ENCODE measurements around the gene EOLA2. TPM values are rescaled to one million over a fixed set of nuclear protein-coding genes. Genes with fewer than 3 reads are reported as not detected.

EOLA2 gene
- 10 to 100 TPM; 21.6 to 34.7 (median 32.2) TPM for total RNA-seq

- H3K36me3 ChIP-seq: no peaks in the 10 kb centered on the region
- DNase-seq (ENCODE audit: low spot score in 2 of 2): peak; percentile 91 to 96
- TF ChIP-seq CTCF (IDR thresholded peaks at IDR 0.05) (peak; percentile 42 to 78 (median 59)), POLR2A (IDR thresholded peaks at IDR 0.05) (peak; percentile 41), POLR2AphosphoS5 (IDR thresholded peaks at IDR 0.05) (peak; percentile 59 to 85 (median 80))
- intact Hi-C loops (cut with DNase I; ENCODE audit: low total_unique reads): no loop called here
- H3K27ac ChIP-seq: peak within 1 kb of the TSS; percentile 92 to 98
- H3K27me3 ChIP-seq: no peaks in the 10 kb centered on the region
- H3K4me3 ChIP-seq: peak within 1 kb of the TSS; percentile 66 to 81 (median 69)
- H3K4me1 ChIP-seq: no peaks in the 10 kb centered on the region
- H3K9me3 ChIP-seq: no peaks in the 10 kb centered on the region
These were observed at the start of gene EOLA2 for GRCh38 chrX:149938427-149938880. TSS of gene EOLA2 (minus strand) at chrX:149938491. CDS start at chrX:149933874, 4,617 bp downstream.

- intact Hi-C loops (cut with DNase I; ENCODE audit: low total_unique reads): no loop called here
- Histone ChIP-seq H3K27me3 (peaks cover 0 to 8% of the 10 kb centered on the region in 2 donors), H3K27ac (no peak overlapping the region), H3K4me1 (no peaks in the 10 kb centered on the region), H3K4me3 (no peak overlapping the region), H3K36me3 (no peaks in the 10 kb centered on the region), H3K9me3 (no peaks in the 10 kb centered on the region)
- no peak for DNase-seq (ENCODE audit: low spot score in 2 of 2)
- TF ChIP-seq POLR2A (IDR thresholded peaks at IDR 0.05): no peak
- no peak for TF ChIP-seq POLR2AphosphoS5 (IDR thresholded peaks at IDR 0.05)
- no peak for TF ChIP-seq CTCF (IDR thresholded peaks at IDR 0.05)
These were observed 49.3 kb upstream of the EOLA2 start for GRCh38 chrX:149987613-149988012.

- Histone ChIP-seq H3K27ac (no peak overlapping the region), H3K9me3 (no peaks in the 10 kb centered on the region), H3K4me3 (no peak overlapping the region), H3K36me3 (no peaks in the 10 kb centered on the region), H3K27me3 (peaks cover 0 to 11% of the 10 kb centered on the region in 2 donors), H3K4me1 (no peaks in the 10 kb centered on the region)
- intact Hi-C loops (cut with DNase I; ENCODE audit: low total_unique reads): no loop called here
- no peak for DNase-seq (ENCODE audit: low spot score in 2 of 2)
- no peak for TF ChIP-seq POLR2A (IDR thresholded peaks at IDR 0.05)
These were observed 46.1 kb upstream of the EOLA2 start for GRCh38 chrX:149984411-149984810.

GRCh38 chrX:149982310-149982709 is 44.0 kb upstream of the EOLA2 start:
- TF ChIP-seq POLR2A (IDR thresholded peaks at IDR 0.05) (no peak), CTCF (IDR thresholded peaks at IDR 0.05) (no peak), POLR2AphosphoS5 (IDR thresholded peaks at IDR 0.05) (no peak)
- H3K9me3 ChIP-seq: no peaks in the 10 kb centered on the region
- intact Hi-C loops (cut with DNase I; ENCODE audit: low total_unique reads): no loop called here
- no peaks in the 10 kb centered on the region for H3K4me1 ChIP-seq
- no peaks in the 10 kb centered on the region for H3K36me3 ChIP-seq
- no peak overlapping the region for H3K4me3 ChIP-seq
- no peak for DNase-seq (ENCODE audit: low spot score in 2 of 2)
- H3K27me3 ChIP-seq: peaks cover 0 to 11% of the 10 kb centered on the region in 2 donors
- H3K27ac ChIP-seq: no peak overlapping the region

- Histone ChIP-seq H3K27ac (no peak overlapping the region), H3K4me1 (no peaks in the 10 kb centered on the region), H3K27me3 (peaks cover 0 to 8% of the 10 kb centered on the region in 2 donors), H3K9me3 (no peaks in the 10 kb centered on the region), H3K4me3 (no peak overlapping the region), H3K36me3 (no peaks in the 10 kb centered on the region)
- no peak for TF ChIP-seq CTCF (IDR thresholded peaks at IDR 0.05)
- TF ChIP-seq POLR2AphosphoS5 (IDR thresholded peaks at IDR 0.05): no peak
- no peak for TF ChIP-seq POLR2A (IDR thresholded peaks at IDR 0.05)
- intact Hi-C loops (cut with DNase I; ENCODE audit: low total_unique reads): no loop called here
- DNase-seq (ENCODE audit: low spot score in 2 of 2): no peak
These were observed 40.9 kb upstream of the EOLA2 start for GRCh38 chrX:149979126-149979644.
